Muscle of leg (tissue), 11 donors: ENCODE data around the gene KRTAP9-1. TPM values are rescaled to one million over a fixed set of nuclear protein-coding genes. Genes with fewer than 3 reads are reported as not detected.
"Not testable (repeated sequence)": the region's sequence is repeated elsewhere in the genome, so short reads cannot be mapped to it uniquely, and the experiment has no call there.

Source experiments
- DNase-seq: peaks from one replicate; pipeline ENCODE4 v3.0.0; 2013
- H3K27ac ChIP-seq: one replicate; pipeline ENCODE4 v1.5.1; 2013; ENCODE audit warnings: mild to moderate bottlenecking, low read length, control low read depth
- H3K27me3 ChIP-seq: one replicate; pipeline ENCODE4 v1.6.1; 2013; ENCODE audit warnings: low read length; ENCODE audit not compliant: control insufficient read depth, insufficient read depth
- H3K36me3 ChIP-seq: one replicate; pipeline ENCODE4 v1.6.1; 2013; ENCODE audit warnings: low read length; ENCODE audit not compliant: control insufficient read depth, insufficient read depth
- H3K4me1 ChIP-seq: one replicate; pipeline ENCODE4 v1.6.1; 2013; ENCODE audit warnings: low read length; ENCODE audit not compliant: control insufficient read depth, insufficient read depth
- H3K4me3 ChIP-seq: one replicate; pipeline ENCODE4 v1.5.1; 2013; ENCODE audit warnings: low read length, control low read depth
- H3K9me3 ChIP-seq: replicated peaks from 2 replicates; pipeline ENCODE4 v1.6.1; 2013; ENCODE audit warnings: low read depth, low read length; ENCODE audit not compliant: control insufficient read depth
- WGBS: methylation state at CpG from one replicate; pipeline ENCODE4 v1.1.5; 2013; ENCODE audit warnings: missing lambda C conversion rate; ENCODE audit not compliant: insufficient coverage; 5-methylcytosine and 5-hydroxymethylcytosine counted together
- polyA plus RNA-seq, 8 donors: library from polyadenylated mRNA; unstranded; fragments of 120-200 nt; gene quantifications; one replicate each; pipeline versions ENCODE4 v1.2.1 to v1.2.3, GENCODE V29; 2013; ENCODE audit warnings: inconsistent platforms in 1 of 8, low replicate concordance in 1 of 8; ENCODE audit not compliant: insufficient read length in 8 of 8, insufficient read depth in 1 of 8
- total RNA-seq: library from RNA; stranded (reverse); fragments of 120-200 nt; gene quantifications from one replicate; pipeline ENCODE4 v1.2.4, GENCODE V29; 2013

Gene KRTAP9-1
- total and polyA plus RNA-seq, 9 donors, result not detected

- no peak overlapping the region for H3K4me3 ChIP-seq
- no CpG with 5 or more reads among the region's 1 CpG for WGBS
These were observed 26.0 kb downstream of the KRTAP9-1 start for GRCh38 chr17:41215681-41216080.

DNA sequence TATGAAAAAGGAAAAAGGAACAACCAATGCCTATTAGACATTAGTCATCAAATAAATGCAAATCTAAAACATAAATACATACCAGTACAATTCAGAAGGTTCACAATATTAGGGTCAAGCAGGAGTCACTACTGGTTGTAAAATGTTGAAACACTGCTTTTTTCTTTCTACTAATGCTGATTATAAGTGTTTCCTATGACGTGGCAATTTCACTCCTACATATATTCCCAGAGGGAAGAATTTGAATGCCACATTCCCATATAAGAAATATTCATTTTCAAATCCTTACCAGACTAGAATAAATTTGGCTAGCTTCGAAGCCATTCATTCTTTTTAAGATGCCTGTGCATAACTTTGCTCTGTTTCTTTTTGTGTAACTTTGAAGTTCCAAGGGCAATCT lies 34.1 kb downstream of the KRTAP9-1 start:
- H3K27ac ChIP-seq, result no peak overlapping the region
- no peak for DNase-seq
- no CpG with 5 or more reads among the region's 2 CpGs for WGBS
- no peaks in the 10 kb centered on the region for H3K27me3 ChIP-seq
- H3K9me3 ChIP-seq, result no peaks in the 10 kb centered on the region
- H3K36me3 ChIP-seq, result no peaks in the 10 kb centered on the region
- H3K4me3 ChIP-seq, result no peak overlapping the region
- no peaks in the 10 kb centered on the region for H3K4me1 ChIP-seq

More at GRCh38 chr17:41215681-41216080, 26.0 kb downstream of the KRTAP9-1 start:
- Histone ChIP-seq H3K27me3 (peaks cover 2% of the 10 kb centered on the region), H3K9me3 (no peaks in the 10 kb centered on the region), H3K4me1 (no peaks in the 10 kb centered on the region), H3K36me3 (no peaks in the 10 kb centered on the region), H3K27ac (no peak overlapping the region)
- DNase-seq, result no peak

DNA sequence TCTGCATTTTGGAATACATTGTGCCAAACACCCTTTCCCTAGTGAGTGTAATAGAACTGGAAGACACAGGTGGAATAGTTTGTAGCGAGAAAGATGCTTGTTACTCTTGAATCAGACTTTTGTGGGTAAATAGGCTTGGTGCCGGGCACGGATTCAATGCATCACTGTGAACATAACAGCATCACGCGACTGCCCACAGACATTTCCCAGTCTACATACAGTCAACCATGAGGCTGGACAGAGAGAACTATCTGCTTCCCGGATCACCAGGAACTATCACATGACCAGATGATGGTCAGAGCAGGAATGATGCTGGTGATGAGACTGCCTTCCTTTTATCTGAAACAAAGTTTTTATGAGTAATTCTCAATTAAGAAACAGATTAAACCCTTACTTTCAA lies 36.4 kb downstream of the KRTAP9-1 start:
- Histone ChIP-seq H3K36me3 (no peaks in the 10 kb centered on the region), H3K4me3 (no peak overlapping the region), H3K27ac (no peak overlapping the region), H3K4me1 (no peaks in the 10 kb centered on the region), H3K9me3 (no peaks in the 10 kb centered on the region), H3K27me3 (no peaks in the 10 kb centered on the region)
- no peak for DNase-seq
- WGBS, result no CpG with 5 or more reads among the region's 6 CpGs

DNA sequence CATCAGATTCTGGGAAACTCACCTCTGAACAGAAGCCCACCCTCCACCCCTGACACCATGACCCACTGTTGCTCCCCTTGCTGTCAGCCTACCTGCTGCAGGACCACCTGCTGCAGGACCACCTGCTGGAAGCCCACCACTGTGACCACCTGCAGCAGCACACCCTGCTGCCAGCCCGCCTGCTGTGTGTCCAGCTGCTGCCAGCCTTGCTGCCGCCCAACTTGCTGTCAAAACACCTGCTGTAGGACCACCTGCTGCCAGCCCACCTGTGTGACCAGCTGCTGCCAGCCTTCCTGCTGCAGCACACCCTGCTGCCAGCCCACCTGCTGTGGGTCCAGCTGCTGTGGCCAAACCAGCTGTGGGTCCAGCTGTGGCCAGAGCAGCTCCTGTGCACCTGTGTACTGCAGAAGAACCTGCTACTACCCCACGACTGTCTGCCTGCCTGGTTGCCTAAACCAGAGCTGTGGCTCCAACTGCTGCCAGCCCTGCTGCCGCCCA lies 37.0 kb downstream of the KRTAP9-1 start, which contains the start of gene KRTAP9-2:
TSS of gene KRTAP9-2 (plus strand) at position 51 of the 498 bp plus-strand sequence. CDS start at position 58, 7 bp downstream.
- H3K27me3 ChIP-seq, H3K4me3 ChIP-seq, H3K36me3 ChIP-seq, H3K9me3 ChIP-seq, DNase-seq, H3K27ac ChIP-seq, H3K4me1 ChIP-seq: not testable (repeated sequence)
- 60% methylated on average over 1 of the region's 4 CpGs for WGBS

DNA sequence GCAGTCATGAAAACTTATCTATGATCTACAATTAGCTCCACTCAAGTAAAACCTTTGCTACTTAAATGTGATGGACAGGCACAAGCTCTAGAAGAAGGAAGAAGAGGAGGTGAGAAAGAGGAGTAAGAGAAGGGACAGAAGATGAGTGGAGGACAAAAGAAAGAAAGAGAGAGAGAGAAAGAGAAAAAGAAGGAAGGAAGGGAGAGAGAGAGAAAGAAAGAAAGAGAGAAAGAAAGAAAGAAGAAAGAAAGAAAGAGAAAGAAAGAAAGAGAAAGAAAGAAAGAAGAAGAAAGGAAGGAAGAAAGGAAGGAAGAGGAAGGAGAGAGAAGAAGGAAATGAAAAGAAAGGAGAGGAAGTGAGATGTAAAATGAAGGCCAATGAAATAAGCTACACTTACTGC lies 40.4 kb downstream of the KRTAP9-1 start:
- Histone ChIP-seq H3K4me1 (no peaks in the 10 kb centered on the region), H3K9me3 (no peaks in the 10 kb centered on the region), H3K36me3 (no peaks in the 10 kb centered on the region), H3K4me3 (no peak overlapping the region), H3K27me3 (peaks cover 2% of the 10 kb centered on the region), H3K27ac (no peak overlapping the region)
- no peak for DNase-seq

GRCh38 chr17:41231731-41232130 lies 42.0 kb downstream of the KRTAP9-1 start:
- no peak overlapping the region for H3K4me3 ChIP-seq
- H3K27me3 ChIP-seq, result peaks cover 2% of the 10 kb centered on the region
- no peaks in the 10 kb centered on the region for H3K4me1 ChIP-seq
- H3K36me3 ChIP-seq, result no peaks in the 10 kb centered on the region
- no peaks in the 10 kb centered on the region for H3K9me3 ChIP-seq
- WGBS, result 72% methylated on average over 5 of the region's 6 CpGs
- no peak for DNase-seq
- H3K27ac ChIP-seq, result no peak overlapping the region

DNA sequence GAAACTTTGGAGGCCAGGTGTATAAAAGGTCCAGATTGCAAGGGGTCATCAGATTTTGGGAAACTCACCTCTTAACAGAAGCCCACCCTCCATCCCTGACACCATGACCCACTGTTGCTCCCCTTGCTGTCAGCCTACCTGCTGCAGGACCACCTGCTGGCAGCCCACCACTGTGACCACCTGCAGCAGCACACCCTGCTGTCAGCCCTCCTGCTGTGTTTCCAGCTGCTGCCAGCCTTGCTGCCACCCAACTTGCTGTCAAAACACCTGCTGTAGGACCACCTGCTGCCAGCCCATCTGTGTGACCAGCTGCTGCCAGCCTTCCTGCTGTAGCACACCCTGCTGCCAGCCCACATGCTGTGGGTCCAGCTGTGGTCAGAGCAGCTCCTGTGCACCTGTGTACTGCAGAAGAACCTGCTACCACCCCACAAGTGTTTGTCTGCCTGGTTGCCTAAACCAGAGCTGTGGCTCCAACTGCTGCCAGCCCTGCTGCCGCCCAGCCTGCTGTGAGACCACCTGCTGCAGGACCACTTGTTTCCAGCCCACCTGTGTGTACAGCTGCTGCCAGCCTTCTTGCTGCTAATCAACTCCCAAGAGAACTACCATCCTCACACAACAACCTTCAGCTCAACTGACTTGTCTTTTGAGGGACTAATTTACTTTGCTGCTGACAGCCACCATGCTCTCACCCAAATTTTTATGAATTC lies 42.9 kb downstream of the KRTAP9-1 start, which contains the start of gene KRTAP9-3:
TSS of gene KRTAP9-3 (plus strand) at position 51 of the 707 bp plus-strand sequence. CDS start at position 104, 53 bp downstream.
- not testable (repeated sequence) for H3K36me3 ChIP-seq, H3K27ac ChIP-seq, H3K4me3 ChIP-seq, H3K9me3 ChIP-seq, H3K27me3 ChIP-seq, H3K4me1 ChIP-seq, DNase-seq
- 100% methylated on average over 1 of the region's 1 CpG for WGBS

DNA sequence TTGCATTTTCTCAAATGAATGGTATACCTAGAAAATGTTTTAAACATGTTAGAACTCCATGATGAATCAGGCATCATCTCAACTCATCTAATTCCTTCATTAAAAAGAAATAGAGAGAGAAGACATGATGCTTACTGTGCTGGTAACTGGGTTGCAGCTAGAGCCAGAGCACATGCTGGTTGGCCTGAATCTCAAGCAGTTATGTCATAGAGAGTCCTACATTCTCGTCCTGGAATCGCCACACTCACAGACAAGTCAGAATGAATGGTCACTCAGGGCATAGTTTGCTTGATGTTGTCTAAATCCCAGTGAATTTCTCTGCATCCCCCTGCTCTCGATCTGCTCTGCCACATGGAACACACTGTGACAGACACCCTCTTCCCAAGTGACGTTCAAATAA lies 47.4 kb downstream of the KRTAP9-1 start:
- H3K36me3 ChIP-seq, H3K4me3 ChIP-seq, H3K27ac ChIP-seq, DNase-seq, H3K4me1 ChIP-seq, H3K9me3 ChIP-seq, H3K27me3 ChIP-seq: not testable (repeated sequence)
- 37% methylated on average over 2 of the region's 4 CpGs for WGBS

- H3K4me3 ChIP-seq, H3K4me1 ChIP-seq, H3K9me3 ChIP-seq, H3K27me3 ChIP-seq, H3K27ac ChIP-seq, DNase-seq, H3K36me3 ChIP-seq: not testable (repeated sequence)
- WGBS, result 17% methylated on average over 2 of the region's 3 CpGs
These were observed 48.3 kb downstream of the KRTAP9-1 start, which contains the start of gene KRTAP9-8 for GRCh38 chr17:41237949-41238437. TSS of gene KRTAP9-8 (plus strand) at chr17:41237999. CDS start at chr17:41238052, 53 bp downstream.
